Activated CD4-positive, alpha-beta T cell treated with anti-CD3 and anti-CD28 coated beads for 24 hours (primary cell): ENCODE results near the gene S100A10.

Source experiments
- DNase-seq, 2 donors: peaks; one replicate each; pipeline ENCODE4 v3.0.0-alpha.2; 2020; ENCODE audit warnings: low read depth in 2 of 2

S100A10 gene, protein sequence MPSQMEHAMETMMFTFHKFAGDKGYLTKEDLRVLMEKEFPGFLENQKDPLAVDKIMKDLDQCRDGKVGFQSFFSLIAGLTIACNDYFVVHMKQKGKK

DNA sequence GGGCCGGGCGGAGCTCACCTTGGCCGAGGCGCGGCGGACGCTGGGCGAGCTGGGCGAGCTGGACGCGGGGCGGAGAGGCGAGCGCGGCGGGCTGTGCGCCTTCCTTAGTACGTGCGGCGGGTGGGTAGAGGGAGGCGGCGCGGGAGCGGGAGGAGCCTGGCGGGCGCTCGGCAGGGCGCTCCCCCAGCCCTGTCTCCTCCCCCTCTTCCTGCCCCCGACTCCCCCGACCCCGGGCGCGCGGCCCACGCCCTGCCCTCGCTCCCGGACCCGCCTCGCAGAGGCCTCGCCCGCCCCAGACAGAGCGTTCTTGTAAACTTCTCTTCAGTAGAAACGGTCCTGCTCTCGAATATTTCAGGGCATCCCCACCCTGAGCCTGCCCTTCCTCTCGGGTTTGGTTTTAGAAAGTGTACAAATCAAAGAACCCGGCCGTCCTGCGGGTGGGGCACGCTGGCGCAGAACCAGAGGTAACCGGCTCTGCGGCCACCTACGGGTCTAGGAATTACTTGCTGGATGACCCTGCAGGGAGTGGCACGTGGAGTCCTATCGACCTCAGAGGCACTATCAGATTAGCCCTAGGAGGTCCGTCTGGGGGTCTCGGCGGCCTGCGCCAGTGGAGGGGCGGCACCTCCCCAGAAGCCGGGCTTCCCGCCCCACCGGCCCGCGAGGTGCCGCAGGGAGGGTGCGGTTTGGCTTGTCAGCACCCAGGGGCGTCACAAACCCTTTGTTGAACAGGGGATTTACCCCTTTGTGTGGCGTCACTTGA lies at the start of gene S100A10:
Gene S100A10 (minus strand): TSS at position 126 of the 763 bp plus-strand sequence. CDS start 7,629 bp downstream, outside the sequence.
- DNase-seq, result peak; percentile 34 to 48

DNA sequence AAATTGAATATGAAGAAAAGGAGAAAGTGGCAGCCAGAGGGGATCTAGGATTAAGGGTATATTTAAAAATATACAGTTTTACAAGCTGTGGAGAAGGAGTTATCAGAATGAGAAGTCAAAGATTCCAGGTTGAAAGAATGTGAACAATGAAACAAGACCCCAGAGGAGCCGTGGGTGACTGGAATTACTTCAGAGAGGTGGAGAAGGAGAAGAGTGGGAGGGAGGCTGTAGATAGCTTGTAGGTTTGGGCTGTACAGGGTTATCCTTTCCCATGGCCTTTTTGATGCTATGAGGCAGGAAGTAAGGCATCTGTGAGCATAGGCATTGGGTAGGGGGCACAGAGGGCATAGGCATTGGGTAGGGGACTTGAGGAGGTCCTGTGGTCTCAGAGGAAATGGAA lies 48.4 kb upstream of the S100A10 start:
- DNase-seq, result no peak

DNA sequence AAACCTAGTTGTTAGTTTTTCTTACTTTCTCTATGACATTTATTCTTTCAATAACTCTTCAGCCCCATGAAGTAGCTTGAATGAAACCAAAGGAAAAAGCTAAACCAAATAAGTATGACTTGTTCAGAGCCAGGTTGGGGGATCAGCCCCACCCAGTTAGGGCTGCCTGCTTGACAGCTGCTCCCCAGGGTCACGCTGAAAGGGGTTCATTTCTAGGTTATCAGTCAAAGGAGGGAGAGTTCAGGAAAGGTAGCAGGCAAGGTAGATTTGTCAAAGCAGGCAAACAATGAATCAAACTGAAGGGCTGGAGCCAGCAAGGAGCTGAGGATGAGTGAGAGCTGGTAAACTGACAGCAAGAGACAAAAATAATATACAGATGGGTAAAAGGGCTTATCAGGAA lies 46.2 kb upstream of the S100A10 start:
- no peak for DNase-seq

DNA sequence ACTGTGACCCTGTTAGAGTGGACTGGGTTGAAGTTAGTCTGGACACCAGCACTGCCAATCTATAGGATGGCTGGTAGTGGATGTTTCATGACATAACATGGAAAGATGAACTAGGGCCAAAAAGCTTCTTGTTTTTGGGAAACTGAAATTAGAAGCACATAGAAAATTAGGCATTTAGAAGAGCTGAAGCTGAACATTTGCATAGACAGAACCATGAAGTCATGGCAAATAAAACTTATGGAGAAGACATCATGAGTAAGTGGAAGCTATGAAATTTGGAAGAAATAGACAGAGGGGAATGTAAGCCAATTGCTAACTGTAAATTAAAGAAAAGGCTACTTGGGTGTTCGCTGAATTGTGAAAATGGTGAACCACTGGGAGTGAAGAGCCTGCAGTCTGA lies 45.8 kb upstream of the S100A10 start:
- DNase-seq, result no peak

DNA sequence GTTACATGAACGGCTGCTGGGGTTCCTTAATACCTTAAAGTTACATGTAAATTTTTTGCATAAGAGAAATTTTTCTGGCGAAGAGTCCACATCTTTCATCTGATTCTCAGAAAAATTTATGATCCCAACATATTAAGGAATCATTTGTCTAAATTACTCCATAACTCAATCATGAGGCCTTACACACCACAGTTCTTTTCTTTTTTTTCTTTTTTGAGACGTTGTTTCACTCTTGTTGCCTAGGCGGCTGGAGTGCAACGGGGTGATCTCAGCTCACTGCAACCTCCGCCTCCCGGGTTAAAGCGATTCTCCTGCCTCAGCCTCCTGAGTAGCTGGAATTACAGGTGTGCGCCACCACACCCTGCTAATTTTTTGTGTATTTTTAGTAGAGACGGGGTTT lies 45.2 kb upstream of the S100A10 start:
- no peak for DNase-seq

DNA sequence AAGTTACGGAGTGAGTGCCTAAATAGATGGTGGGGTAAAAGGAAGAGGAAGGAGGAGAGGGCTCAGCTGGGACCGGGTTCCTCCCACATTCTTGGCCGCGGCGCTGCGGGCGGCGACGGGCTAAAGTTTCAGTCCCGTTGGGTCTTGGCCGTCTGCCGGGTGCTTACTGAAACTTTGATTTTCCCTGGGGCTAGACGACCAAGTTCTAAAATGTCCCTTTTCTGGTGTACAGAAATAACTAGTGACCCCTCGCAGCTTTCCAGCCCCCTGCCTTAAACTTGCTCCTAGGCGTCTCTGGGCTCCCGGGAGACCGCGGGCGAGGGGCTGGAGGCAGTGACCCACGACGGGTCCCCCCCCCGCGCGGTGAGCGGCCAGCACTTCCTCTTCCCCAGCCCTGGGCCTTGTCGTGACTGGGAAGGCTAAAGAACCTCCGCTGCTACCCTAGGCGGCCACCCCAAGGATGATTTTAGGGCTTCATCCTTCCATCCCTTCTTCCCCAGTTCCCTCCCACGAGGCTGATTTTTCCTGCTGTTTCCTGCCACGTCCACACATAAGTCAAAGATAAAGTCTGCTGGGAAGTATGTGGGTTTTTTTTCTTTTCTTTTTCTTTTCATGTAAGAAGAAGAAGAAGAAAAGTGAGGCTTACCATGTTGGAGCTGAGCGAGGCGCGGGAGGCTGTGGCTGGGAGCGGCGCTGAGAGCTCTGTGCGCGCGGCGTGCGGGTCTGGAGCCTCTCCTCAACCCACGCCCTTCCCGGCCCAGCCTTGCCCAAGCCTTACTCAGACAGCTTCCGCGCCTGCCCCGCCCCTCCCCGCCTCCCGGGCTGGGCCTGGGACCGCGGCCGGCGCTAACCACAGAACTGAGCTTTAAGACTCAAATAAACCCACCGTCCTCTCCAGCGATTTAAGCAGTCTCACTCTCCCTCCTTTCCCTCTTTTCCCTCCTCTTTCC lies 42.9 kb upstream of the S100A10 start, which contains the start of gene S100A11:
Gene S100A11 (minus strand): TSS at position 738 of the 950 bp plus-strand sequence. CDS start 89 bp downstream, at position 649.
- peak; percentile 65 to 79 for DNase-seq

DNA sequence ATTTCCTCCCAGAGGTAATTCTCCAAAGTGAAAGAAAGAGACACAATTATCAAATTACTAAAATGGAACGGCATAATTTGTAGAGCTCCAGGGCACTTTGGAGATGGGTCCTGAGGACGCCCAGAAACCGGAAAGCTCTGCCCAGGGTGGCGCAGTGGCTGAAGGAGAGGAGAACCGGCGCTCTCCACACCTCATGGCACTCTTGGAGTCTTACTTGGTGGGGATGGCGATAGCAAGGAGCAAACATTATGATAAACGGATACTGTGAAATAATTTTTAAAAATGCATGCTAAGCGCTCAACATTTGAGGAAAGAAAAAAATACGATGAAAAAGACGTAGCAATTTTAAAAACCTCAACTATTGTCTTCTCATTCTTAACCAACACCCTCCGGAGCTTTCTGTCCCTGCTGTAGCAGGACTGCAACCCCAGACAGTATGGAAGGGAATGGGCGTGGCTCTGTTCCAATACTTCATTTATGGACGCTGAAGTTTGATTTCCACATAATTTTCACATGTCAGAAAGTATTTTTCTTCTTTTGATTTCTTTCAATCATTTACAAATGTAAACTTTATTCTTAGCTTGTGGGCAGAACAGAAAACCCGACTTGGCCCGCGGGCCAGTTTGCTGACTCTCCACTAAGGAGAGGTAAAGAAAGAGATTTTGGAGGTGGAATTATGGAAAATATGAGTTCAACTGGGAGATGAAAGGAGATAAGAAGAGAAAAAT lies 42.0 kb upstream of the S100A10 start:
- DNase-seq, result no peak

DNA sequence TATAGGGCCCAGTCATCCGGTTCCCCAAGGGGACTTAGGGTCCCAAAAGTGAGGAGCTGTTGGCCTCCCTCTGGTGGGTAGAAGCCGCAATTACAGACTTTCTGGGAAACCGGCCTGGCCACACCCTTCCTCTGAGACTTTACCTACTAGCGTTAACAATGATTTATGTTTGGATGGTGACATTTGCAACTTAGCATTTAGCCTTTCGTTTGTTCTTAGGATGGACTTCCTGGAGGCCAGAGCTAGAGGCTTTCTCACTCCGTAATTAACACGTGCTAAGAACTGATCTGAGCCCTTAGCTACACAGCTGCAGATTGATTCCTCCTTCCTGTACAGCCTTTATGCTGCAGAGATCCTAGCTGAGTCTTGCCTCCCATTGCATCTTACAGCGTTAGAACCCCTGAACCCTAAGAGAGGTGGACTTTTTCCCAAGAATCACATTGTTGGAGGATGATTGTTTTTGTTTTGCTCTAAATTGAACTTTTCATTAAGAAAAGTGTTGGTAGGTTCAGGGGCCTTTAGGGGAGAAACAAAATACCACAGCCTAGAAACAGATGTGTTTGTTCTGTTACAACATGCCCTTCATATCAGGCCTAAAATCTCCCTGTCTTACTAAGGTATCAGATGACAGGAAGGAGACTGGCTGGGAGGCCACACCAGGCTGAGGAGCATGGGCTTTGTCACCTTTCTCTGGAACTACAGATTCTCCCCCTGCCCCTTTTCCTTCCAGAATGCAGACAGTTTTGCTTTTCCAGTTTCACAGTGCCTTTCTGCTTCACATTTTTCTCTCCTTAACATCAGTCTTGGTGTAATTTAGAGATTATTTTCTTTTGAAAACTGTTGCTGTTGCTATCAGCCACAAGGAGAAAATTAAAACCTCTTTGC lies 41.2 kb upstream of the S100A10 start:
- peak; percentile 39 to 48 for DNase-seq

DNA sequence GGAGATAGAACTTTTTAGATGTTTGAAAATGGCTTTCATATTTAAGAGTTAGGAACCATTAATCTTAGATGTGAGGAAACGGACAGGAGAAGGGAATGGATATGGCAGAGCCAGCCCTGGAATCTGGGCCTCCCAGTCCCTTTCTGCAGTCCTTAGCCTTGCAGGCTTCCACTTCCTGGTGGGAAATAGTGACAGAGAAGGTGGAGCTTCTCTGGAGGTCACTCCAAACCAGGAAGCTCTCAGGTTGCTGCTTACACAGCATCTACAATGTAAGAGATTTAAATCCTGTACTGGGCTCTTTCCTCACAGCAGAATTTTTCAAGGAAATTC lies 40.6 kb upstream of the S100A10 start:
- no peak for DNase-seq

DNA sequence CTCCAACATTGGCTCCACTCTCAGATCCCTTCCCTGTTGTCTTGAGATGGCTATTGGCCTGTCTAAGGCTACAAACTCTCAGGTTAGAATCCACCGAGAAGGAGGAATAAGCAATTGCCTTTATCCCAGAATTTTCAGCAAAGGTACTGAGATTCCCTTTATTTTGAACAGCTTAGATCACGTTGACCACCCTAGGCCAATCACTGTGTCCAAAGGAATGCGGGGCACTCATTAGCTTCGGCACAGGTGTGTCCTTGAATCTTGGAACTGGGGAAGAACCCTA lies 36.2 kb upstream of the S100A10 start:
- DNase-seq, result no peak

DNA sequence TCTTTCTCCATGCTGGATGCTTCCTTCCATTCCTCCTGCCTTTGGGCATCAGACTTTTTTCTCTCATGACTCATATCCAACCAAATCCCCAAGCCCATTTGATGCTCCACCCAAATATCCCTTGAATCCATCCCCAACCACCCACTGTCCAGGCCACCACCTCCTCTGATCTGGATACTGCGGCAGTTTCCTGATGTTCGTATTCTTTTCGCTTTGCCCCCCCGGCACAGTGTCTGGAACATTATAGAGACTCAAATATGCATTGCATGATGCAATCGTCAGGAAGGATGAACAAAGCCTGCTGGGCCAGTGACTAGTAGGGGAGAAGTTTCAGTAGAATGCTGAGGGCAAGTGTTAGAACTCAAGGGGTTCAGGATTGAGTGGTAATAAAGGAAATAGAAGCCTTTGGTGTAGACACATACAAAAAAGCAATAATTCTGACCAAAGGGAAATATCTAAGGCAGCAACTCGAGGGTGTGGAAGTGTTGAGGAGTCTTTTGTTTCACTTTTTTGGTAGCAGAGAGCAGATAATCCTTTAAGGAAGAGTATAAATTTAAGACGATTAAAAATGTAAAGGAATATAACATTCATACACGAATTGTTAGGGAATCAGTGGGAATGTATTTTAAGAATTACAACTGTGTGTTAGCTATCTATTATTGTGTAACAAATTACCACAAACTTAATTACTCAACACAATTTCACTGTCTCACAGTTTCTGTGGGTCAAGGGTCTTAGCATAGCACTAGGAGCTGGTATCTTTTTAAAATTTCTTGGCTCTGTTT lies 35.7 kb upstream of the S100A10 start:
- peak in 1 of 2 donors; percentile 13 for DNase-seq

DNA sequence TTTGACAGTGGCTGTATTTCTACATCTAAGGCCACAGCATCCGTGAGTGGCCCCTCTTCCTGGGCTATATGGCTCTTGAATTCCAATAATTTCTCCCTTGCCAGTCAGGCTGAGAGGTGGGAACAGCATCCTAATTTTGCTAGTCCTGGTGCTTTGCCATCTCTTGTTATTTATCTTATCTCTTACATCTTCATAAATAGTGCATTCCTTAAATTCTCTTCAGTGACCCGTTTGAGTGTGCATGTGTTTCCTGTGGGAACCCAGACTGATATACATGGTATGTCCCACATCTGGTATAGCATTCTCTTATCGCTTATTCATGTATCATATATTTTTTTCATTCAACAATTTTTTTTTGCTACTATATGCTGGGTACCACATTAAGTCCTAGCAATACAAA lies 33.2 kb upstream of the S100A10 start:
- no peak for DNase-seq

DNA sequence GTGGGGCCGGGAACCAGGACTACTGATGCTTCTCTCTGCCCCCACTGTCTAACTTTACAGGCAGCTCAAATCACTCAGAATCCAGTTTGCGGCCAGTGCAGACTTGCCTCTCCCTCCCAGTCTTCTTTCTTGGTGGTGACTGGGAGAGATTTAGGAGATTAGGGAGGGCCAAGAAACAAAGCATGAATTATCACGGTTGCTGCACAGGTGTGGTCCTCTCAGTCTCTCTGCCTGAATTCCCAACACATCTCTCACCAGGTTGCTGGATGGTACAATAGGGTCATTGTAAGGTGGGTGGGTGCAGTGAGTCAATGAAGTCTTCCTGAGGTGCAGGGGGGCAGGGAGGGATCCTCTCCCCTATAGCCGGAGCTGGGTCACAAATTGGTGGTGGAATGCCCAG lies 30.6 kb upstream of the S100A10 start:
- no peak for DNase-seq

DNA sequence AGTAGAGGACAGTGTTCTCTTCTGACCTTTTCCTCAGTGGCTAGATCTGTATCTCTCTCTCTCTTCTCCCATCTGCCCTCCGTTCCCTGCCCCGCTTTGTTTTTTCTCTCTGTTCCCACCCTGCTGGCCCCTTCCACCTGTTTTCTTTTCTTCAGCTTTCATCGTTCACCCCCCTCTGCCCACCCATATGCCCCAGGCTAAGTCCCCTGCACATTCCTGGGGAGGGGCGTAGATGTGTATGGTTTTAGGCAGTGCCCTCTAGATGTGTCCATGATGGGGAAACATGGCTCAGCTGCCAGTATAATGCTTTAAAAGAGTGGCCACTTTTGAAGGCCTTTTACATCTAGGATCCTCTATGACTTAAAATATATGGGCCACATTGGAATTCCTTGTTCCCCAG lies 29.6 kb upstream of the S100A10 start:
- no peak for DNase-seq

DNA sequence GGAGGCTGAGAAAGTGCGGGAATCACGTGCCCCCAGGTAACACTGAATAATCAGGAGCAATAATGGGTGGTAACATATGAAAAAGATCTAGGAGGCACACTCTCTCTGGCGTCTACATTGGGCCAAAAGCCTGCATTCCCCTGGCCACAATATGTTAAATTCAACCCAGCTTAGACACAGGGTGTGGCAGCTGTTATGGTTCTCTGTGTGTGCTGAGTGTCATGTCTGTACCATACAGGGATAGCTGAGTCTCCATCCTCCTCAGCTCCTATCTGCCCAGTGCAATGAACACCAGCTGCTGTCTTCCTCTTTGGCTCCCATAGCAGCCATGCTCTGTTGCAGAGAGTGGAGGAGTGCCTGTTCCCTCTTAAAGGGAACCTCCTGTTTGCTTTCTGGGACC lies 28.8 kb upstream of the S100A10 start:
- DNase-seq, result no peak

DNA sequence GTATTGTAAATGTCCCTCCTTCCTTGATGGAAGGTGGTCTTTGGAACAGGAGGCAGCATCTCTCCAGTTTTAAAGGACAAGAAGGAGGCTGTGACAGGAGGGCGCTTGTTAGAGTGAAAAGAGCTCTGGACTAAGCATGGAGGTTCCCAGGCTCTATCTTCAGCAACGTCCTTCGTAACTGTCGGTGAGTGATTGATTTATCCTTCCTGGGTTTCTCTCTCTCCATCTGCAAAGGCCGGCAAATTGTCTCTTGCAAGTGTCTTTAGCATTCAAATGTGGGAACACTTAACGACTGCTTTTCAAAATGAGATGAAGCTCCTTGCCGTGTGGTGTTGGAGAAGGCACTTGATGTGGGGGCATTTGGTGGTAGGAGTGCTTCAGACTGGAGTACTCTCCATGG lies 27.9 kb upstream of the S100A10 start:
- no peak for DNase-seq

DNA sequence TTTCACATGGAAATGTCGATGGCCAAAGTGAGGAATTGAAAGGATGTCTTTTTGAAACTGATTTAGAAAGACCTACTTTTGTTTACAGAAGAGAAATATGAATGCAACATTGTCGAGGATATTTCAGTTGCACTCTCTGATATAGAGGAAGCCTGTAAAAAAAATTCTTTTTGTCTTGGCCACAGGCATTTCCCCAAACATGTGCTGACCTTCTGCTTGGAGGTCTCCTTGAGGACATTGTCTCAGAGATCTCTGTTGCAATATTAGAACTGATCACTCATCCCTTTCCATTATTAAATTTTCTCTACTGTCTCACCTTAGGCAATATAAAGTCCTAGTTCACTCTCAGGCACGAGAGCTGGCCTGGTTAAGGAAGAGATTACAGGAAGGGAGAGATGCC lies 27.2 kb upstream of the S100A10 start:
- DNase-seq, result no peak

DNA sequence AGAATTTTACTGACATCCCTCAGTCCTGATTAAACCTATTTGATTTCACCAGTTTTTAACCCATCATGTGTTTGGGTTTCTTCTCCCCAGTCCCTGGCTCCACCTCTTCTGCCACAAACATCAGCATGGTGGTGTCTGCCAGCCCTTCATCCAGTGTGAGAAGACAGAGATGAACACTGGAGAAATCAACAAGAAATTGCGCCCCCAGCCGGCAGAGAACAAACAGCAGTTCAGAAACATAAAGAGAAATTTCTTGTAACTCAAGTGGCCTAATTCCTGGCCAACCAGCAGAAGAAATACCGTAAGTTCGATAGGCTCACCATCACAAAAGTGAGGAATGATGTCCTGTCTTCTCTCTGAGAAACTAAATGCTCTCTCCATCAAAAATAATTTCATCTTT lies 24.9 kb upstream of the S100A10 start:
- DNase-seq, result no peak

DNA sequence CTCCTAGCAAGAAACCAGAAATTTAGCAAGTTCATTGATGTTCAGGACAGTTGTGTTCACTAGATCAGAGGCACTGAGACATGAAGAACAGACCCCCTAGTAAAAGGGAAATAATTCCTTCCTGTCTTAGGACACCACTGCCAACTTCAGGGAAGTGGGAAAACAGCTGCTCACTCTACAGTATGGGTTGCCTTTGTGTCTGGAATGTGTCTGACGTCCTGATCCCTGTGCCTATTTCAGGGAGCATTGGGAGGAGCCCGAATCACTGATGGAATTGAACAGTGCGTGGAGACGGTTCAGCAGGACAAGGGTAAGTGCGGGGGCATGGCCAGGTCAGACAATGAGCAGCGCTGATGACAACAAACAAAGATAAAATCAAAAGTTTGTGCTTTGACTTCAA lies 22.1 kb upstream of the S100A10 start:
- DNase-seq, result no peak

DNA sequence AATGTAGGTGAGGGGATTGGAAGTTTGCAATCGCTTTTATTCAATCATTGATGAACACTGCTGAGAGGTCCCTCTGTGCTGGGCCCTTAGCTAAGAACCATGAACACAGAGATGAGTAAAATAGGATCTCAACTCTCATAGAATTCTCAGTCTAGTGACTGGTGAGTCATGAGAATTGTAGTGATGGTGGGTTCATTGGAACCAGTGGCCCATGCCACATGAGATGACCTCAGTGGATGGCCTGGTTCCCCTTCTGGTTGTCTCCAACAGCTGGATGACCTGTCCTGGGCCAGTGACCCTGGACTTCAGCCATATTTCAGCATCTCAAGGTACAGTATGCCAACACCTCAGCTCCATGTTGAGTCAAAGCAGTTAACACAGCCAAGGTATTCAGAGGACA lies 21.3 kb upstream of the S100A10 start:
- DNase-seq, result no peak
